ENCODE measurements around the gene PRKD1. TPM values are rescaled to one million over a fixed set of nuclear protein-coding genes. Genes with fewer than 3 reads are reported as not detected.

The PRKD1 gene
- total RNA-seq, 1 experiment from 2014 or later = not detected

GRCh38 chr14:29738950-29739349 is 188.7 kb downstream of the PRKD1 start:
- Histone ChIP-seq H3K4me1 (ENCODE audit: control insufficient read depth in 1 of 2, insufficient read depth in 2 of 2, low read length in 2 of 2) (no peaks in the 10 kb centered on the region), H2AFZ (ENCODE audit: low read depth, low read length, poor library complexity, severe bottlenecking) (no peak overlapping the region), H3K27ac (ENCODE audit: low read depth, low read length) (no peak overlapping the region), H3K9me3 (ENCODE audit: control insufficient read depth in 1 of 2, insufficient read depth in 1 of 2, low read depth in 1 of 2, low read length in 2 of 2) (peaks cover 6 to 21% of the 10 kb centered on the region in 2 experiments; a peak in 2 of 4 replicates), H3K9ac (ENCODE audit: low read length) (no peak overlapping the region), H3K27me3 (ENCODE audit: insufficient read depth, low read length) (no peaks in the 10 kb centered on the region), H3K79me2 (ENCODE audit: insufficient read depth, low read length) (no peaks in the 10 kb centered on the region), H3K4me2 (ENCODE audit: low read length) (no peak overlapping the region), H3K36me3 (ENCODE audit: control insufficient read depth in 1 of 2, insufficient read depth in 2 of 2, low read length in 2 of 2) (no peaks in the 10 kb centered on the region), H4K20me1 (ENCODE audit: insufficient read depth) (no peaks in the 10 kb centered on the region; the same call in 1 of the 2 replicates), H3K4me3 (replicated peaks in 1 of 2; ENCODE audit: low read depth in 1 of 2, low read length in 2 of 2) (no peak overlapping the region), H3K9me2 (ENCODE audit: insufficient read depth) (no peaks in the 10 kb centered on the region)
- intact Hi-C loops (cut with micrococcal nuclease) = no loop called here
- BruUV-seq (replicated peaks) = no TSS peak
- POLR2A ChIA-PET = no interaction called here
- no peak for DNase-seq (ENCODE audit: low read depth, low spot score)
- CTCF ChIA-PET = no interaction called here
- RAD21 ChIA-PET (ENCODE audit: low non-redundant PET in 1 of 2, low total read pairs in 2 of 2, uncharacterized antibody in 2 of 2, unreplicated experiment in 2 of 2) = no interaction called here
- ATAC-seq = no peak
- TF ChIP-seq ZNF274 (IDR thresholded peaks at IDR 0.05; ENCODE audit: low read depth, low read length) (no peak), SRF (IDR thresholded peaks at IDR 0.05; ENCODE audit: low read depth) (no peak), ZBTB33 (IDR thresholded peaks at IDR 0.05; ENCODE audit: extremely low read depth, insufficient replicate concordance, low read length) (no peak), FOSL1 (IDR thresholded peaks at IDR 0.05; ENCODE audit: low read depth) (no peak), TCF7L2 (IDR thresholded peaks at IDR 0.05; ENCODE audit: borderline replicate concordance, extremely low read depth, insufficient read depth, insufficient read length) (no peak), JUND (IDR thresholded peaks at IDR 0.05) (no peak), POLR2A (IDR thresholded peaks at IDR 0.05; ENCODE audit: borderline replicate concordance, extremely low read depth, insufficient read depth, insufficient read length) (no peak), CTCF (IDR thresholded peaks at IDR 0.05 in 2 of 3, conservative IDR thresholded peaks at IDR 0.05 in 1 of 3; ENCODE audit: borderline replicate concordance in 1 of 3, insufficient read depth in 1 of 3, low read depth in 2 of 3, low read length in 2 of 3) (no peak), REST (IDR thresholded peaks at IDR 0.05; ENCODE audit: low read depth) (no peak), ATF3 (IDR thresholded peaks at IDR 0.05) (no peak)

Data from HCT116 (cell line).